ENCODE measurements around the gene CDK10. TPM values are rescaled to one million over a fixed set of nuclear protein-coding genes. Genes with fewer than 3 reads are reported as not detected.

CDK10 gene
- total RNA-seq, 2 experiments from 2014 or later = 58.9 to 62.8 TPM

GRCh38 chr16:89709166-89709565 lies 22.7 kb downstream of the CDK10 start:
- intact Hi-C loops (cut with DNase I, micrococcal nuclease) = no loop called here
- no peak for ATAC-seq (ENCODE audit: poor library complexity)
- peaks cover 0 to 2% of the 10 kb centered on the region in 2 experiments for H3K27me3 ChIP-seq (ENCODE audit: control insufficient read depth in 1 of 2, insufficient read depth in 2 of 2, low read length in 2 of 2)
- no peak for DNase-seq
- CTCF ChIA-PET = interaction anchor here (2.0 to 4.4 kb wide), 2 partner anchors 85 to 151 kb away, joined by 5 to 45 read pairs; no protein-coding TSS in a partner anchor
- peaks cover 6% of the 10 kb centered on the region for H3K4me1 Mint-ChIP-seq (ENCODE audit: low read depth)
- H3K36me3 ChIP-seq (ENCODE audit: insufficient read depth, low read length) = no peaks in the 10 kb centered on the region
- no peak overlapping the region for H3K4me3 ChIP-seq (ENCODE audit: low read length)
- H3K36me3 Mint-ChIP-seq (ENCODE audit: low read depth) = no peaks in the 10 kb centered on the region
- no peaks in the 10 kb centered on the region for H3K9me3 ChIP-seq (ENCODE audit: control insufficient read depth in 1 of 2, insufficient read depth in 1 of 2, low read length in 2 of 2)
- H3K27me3 Mint-ChIP-seq = no peaks in the 10 kb centered on the region
- peaks cover 31% of the 10 kb centered on the region for H3K4me1 ChIP-seq (ENCODE audit: insufficient read depth, low read length)
- no peak overlapping the region for H3K27ac Mint-ChIP-seq
- H3K4me3 Mint-ChIP-seq = no peak overlapping the region
- H3K9me3 Mint-ChIP-seq = no peaks in the 10 kb centered on the region
- H3K27ac ChIP-seq (ENCODE audit: low read depth in 1 of 2, low read length in 2 of 2) = no peak overlapping the region
- POLR2A ChIA-PET = interaction anchor here (1.0 to 2.1 kb wide), 2 partner anchors 15 kb away, joined by 4 to 8 read pairs; no protein-coding TSS in a partner anchor
- no peak for TF ChIP-seq CTCF (IDR thresholded peaks at IDR 0.05)

GRCh38 chr16:89709716-89710432 lies 23.4 kb downstream of the CDK10 start:
- ChIA-PET CTCF (interaction anchor here (2.0 to 4.4 kb wide), 2 partner anchors 84 to 151 kb away, joined by 5 to 45 read pairs; no protein-coding TSS in a partner anchor), POLR2A (interaction anchor here (1.0 to 1.6 kb wide), 2 partner anchors 14 kb away, joined by 4 read pairs; no protein-coding TSS in a partner anchor)
- intact Hi-C loops (cut with DNase I, micrococcal nuclease) = no loop called here
- H3K9me3 Mint-ChIP-seq = no peaks in the 10 kb centered on the region
- Histone ChIP-seq H3K4me3 (ENCODE audit: low read length) (no peak overlapping the region), H3K36me3 (ENCODE audit: insufficient read depth, low read length) (no peaks in the 10 kb centered on the region), H3K9me3 (ENCODE audit: control insufficient read depth in 1 of 2, insufficient read depth in 1 of 2, low read length in 2 of 2) (no peaks in the 10 kb centered on the region), H3K27me3 (ENCODE audit: control insufficient read depth in 1 of 2, insufficient read depth in 2 of 2, low read length in 2 of 2) (peaks cover 0 to 2% of the 10 kb centered on the region in 2 experiments), H3K27ac (ENCODE audit: low read depth in 1 of 2, low read length in 2 of 2) (no peak overlapping the region), H3K4me1 (ENCODE audit: insufficient read depth, low read length) (peaks cover 31% of the 10 kb centered on the region)
- no peaks in the 10 kb centered on the region for H3K36me3 Mint-ChIP-seq (ENCODE audit: low read depth)
- H3K4me1 Mint-ChIP-seq (ENCODE audit: low read depth) = peaks cover 6% of the 10 kb centered on the region
- H3K27me3 Mint-ChIP-seq = no peaks in the 10 kb centered on the region
- no peak for ATAC-seq (ENCODE audit: poor library complexity)
- no peak for TF ChIP-seq CTCF (IDR thresholded peaks at IDR 0.05)
- no peak overlapping the region for H3K4me3 Mint-ChIP-seq
- no peak overlapping the region for H3K27ac Mint-ChIP-seq
- no peak for DNase-seq

- Mint-ChIP-seq H3K9me3 (no peaks in the 10 kb centered on the region), H3K36me3 (ENCODE audit: low read depth) (no peaks in the 10 kb centered on the region), H3K27ac (no peak overlapping the region), H3K4me3 (no peak overlapping the region), H3K4me1 (ENCODE audit: low read depth) (peaks cover 4% of the 10 kb centered on the region), H3K27me3 (no peaks in the 10 kb centered on the region)
- POLR2A ChIA-PET = interaction anchor here (0.5 to 1.6 kb wide), 6 partner anchors 10 to 162 kb away, joined by 3 to 7 read pairs (median 4); partner anchors contain the start of genes SPATA2L and TCF25
- intact Hi-C loops (cut with DNase I, micrococcal nuclease) = no loop called here
- TF ChIP-seq CTCF (IDR thresholded peaks at IDR 0.05) = no peak
- ATAC-seq (ENCODE audit: poor library complexity) (no peak), DNase-seq (peak in 1 of 14 experiments; percentile 30)
- H3K36me3 ChIP-seq (ENCODE audit: insufficient read depth, low read length) = no peaks in the 10 kb centered on the region
- H3K27me3 ChIP-seq (ENCODE audit: control insufficient read depth in 1 of 2, insufficient read depth in 2 of 2, low read length in 2 of 2) = peaks cover 0 to 2% of the 10 kb centered on the region in 2 experiments
- no peak overlapping the region for H3K4me3 ChIP-seq (ENCODE audit: low read length)
- peaks cover 25% of the 10 kb centered on the region for H3K4me1 ChIP-seq (ENCODE audit: insufficient read depth, low read length)
- no peaks in the 10 kb centered on the region for H3K9me3 ChIP-seq (ENCODE audit: control insufficient read depth in 1 of 2, insufficient read depth in 1 of 2, low read length in 2 of 2)
- H3K27ac ChIP-seq (ENCODE audit: low read depth in 1 of 2, low read length in 2 of 2) = no peak overlapping the region
- CTCF ChIA-PET = no interaction called here
Observed at GRCh38 chr16:89710709-89711564, 24.4 kb downstream of the CDK10 start.

All from CD4-positive, alpha-beta T cell (primary cell).